DMS53 treated with DMSO at 0.1 percent for 48 hours (cell line): ENCODE data around the gene BIRC5.
A peak's percentile ranks its signal among the peaks of the same experiment; 100 is the strongest.

Source experiments
- DNase-seq: peaks from one replicate; lab custom pipeline; 2025; ENCODE audit not compliant: unreplicated experiment; lab: John Stamatoyannopoulos, UW

Gene BIRC5

GRCh38 chr17:78271419-78272170, 57.5 kb downstream of the BIRC5 start:
- no peak for DNase-seq

DNA sequence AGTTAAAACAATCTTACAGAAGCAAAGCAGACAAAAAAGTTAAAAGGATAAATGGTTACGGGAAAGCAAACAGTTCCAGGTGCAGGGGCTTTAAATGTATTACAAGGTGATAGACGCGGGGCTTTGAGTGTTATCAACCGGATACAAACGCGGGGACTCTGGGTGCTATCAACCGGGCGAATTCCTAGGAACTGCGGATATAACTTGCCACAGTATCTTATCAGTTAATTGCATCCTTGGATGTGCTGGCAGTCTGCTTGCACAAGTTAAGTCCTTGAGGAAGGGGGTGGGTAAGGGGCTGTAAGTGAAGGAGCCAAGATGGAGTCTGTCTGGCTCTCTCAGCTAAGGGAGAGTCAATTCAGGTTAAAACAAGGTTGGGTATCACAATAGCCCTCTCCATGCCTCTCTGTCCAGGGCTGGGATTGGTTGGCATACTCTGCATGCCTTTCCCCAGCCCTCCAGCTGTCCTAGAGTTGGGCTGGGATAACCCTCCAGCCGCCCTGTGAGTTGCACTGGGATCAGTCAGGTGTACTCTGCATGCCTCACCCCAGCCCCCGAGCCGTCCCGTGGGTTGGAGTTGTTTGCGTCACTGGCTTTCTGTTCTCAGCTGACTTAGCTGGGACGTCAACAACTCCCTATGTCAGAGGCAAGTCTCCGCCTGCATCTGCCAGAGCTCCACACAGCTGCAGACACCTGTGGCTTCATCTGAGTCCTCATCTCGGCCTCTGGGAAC, 58.3 kb downstream of the BIRC5 start:
- DNase-seq = peak; percentile 78

GRCh38 chr17:78272914-78273258, 58.8 kb downstream of the BIRC5 start:
- no peak for DNase-seq

DNA sequence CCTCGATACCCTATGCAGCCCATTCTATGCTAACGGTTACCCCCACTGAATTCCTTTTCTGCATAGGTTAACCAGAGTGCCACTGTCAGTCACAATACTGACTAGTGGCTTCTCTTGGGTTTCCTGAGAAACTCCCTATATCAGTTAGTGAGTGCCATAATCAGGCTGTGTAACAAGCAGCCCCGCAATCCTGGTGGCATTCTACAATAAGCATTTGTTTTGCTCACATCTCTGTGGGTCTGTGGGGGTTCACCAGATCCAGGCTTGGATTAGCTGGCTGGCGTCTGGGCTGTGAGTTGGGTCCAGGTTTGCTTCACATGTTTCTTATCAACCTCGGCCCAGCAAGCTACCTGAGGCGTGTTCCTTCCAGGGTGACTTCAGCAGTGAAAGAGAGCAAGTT, 59.8 kb downstream of the BIRC5 start:
- no peak for DNase-seq
